Hippocampal formation (tissue), 2 donors: ENCODE measurements around the gene SLC36A4.
"Not testable (repeated sequence)": the region's sequence is repeated elsewhere in the genome, so short reads cannot be mapped to it uniquely, and the experiment has no call there.

Experiments
- DNase-seq, 2 donors: peaks; one replicate each; lab custom pipeline; 2025; lab: John Stamatoyannopoulos, UW

SLC36A4 gene

GRCh38 chr11:93194673-93195291, 3.0 kb downstream of the SLC36A4 start:
- no peak for DNase-seq

DNA sequence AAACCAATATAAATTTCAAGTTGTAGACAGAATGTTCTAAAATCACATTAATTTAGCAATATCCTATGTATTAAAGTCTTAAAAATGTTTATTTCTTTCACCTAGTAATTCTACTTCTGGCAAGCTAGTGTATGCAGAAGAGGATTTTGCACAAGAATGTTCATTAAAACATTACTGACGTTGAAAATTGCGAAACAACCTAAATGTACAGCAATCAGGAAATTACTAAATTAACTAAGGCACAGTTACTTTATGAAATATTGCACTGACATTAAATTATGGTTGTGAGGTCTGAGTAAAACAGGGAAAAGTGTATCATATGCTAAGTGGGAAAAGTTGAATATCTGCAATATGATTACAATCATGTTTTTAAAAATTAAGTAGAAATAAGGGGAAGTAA, 4.1 kb downstream of the SLC36A4 start:
- DNase-seq, result no peak

DNA sequence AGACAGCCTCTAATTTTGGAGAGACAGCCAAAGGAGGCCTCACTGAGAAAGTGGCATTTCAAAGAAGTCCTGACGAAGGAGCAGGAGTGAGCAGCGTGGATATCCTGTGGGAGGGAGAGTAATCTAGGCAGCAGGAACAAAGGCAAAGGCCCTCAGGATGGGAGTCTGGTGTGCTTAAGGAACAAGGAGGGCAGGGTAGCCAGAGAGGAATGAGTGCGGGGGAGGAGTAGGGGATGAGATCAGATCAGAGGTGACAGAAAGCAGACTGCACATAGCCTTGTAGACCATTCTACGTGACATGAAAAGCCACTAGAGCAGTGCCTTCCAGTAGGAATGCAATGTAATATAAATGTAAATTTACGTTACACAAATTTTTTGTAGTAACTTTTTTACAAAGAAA, 5.6 kb downstream of the SLC36A4 start:
- no peak for DNase-seq

- DNase-seq, result no peak
Observed at GRCh38 chr11:93189462-93189861, 8.3 kb downstream of the SLC36A4 start.

DNA sequence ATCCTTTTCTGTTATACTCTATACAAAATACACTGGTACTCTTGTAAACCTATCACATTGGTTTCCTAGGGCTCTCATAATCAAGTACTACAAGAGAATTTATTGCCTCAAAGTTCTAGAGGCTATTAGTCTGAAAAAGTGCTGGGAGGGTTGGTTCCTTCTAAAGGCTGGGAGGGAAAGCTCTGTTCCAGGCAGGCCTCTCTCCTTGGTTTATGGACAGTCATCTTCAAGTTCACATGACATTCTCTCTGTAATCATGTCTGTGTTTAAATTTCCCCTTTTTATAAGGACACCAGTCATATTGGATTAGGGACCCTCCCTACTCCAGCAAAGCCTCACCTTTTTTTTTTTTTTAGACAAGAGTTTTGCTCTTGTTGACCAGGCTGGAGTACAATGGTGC, 9.1 kb downstream of the SLC36A4 start:
- DNase-seq, result no peak

GRCh38 chr11:93187290-93187689, 10.5 kb downstream of the SLC36A4 start:
- DNase-seq, result no peak

DNA sequence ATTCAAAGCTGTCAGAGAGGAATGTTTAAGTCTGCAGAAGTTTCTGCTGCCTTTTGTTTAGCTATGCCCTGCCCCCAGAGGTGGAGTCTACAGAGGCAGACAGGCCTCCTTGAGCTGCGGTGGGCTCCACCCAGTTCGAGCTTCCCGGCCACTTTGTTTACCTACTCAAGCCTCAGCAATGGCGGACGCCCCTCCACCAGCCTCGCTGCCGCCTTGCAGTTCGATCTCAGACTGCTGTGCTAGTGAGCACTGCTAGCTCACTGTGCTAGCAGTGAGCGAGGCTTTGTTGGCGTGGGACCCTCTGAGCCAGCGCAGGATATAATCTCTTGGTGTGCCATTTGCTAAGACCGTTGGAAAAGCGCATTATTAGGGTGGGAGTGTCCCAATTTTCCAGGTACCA, 19.9 kb downstream of the SLC36A4 start:
- DNase-seq, result not testable (repeated sequence)

DNA sequence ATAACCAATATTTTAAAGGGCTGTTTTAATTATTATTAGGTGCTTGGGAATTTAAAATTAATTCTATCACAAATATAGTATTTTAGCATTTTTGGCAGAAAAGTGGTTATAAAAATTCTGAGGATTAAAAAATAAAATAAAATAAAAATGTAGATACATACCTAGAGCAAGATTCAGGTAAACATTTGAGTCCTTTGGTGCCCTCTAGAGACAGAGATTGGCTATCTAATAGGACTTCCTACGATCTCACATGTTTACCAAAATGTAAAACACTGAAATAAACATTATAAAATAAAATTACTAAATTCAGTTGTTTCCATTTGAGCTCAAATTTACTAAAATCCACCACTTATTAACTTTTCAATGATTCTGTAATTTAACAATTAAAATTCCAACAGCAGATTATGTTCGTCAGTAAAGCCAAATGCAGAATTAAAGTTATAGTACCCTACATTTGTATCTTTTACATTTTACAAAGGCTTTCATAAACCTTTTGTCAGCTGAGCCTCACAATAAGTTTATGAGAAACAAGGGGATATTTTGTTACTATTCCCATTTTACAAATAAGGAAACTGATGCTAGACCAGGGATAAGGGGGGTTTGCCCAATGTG, 27.7 kb downstream of the SLC36A4 start:
- DNase-seq, result no peak

GRCh38 chr11:93169143-93169542, 28.6 kb downstream of the SLC36A4 start:
- DNase-seq, result no peak

DNA sequence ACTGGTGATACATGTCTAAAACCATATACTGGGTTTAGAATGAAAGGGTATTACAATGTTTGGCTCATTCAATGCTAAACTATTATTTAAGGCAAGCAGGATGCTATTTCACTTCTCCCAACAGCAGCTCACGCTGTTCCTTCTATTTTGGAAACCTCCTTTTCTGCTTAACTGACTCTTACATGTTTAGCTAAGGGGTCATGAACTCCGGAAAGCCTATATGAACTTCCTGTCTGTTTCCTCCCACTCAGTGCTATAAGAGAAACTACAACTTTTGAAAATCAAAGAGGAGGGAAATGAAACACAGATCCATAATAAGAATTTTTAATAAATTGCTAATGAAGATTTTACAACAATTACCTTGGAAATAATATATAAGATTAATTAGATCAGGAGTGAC, 30.9 kb downstream of the SLC36A4 start:
- DNase-seq, result no peak

DNA sequence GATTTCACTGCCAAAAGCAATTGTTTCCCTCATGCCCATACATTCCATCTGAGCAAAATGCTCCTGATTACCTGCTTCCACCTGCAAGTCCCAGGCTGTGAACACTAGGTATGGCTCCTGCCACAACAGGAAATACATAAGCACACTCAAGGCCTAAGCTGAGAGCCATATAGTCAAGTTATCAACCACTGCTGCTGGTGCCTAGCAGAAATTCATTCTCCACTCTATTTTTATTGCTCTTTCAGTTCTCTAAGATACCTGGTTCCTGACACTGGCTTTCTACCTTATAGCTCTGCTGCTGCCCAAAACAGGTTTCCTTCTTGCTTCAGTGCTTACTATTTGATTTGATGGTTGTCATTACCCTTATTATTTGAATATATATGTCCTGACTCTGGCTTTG, 31.6 kb downstream of the SLC36A4 start:
- DNase-seq, result no peak

DNA sequence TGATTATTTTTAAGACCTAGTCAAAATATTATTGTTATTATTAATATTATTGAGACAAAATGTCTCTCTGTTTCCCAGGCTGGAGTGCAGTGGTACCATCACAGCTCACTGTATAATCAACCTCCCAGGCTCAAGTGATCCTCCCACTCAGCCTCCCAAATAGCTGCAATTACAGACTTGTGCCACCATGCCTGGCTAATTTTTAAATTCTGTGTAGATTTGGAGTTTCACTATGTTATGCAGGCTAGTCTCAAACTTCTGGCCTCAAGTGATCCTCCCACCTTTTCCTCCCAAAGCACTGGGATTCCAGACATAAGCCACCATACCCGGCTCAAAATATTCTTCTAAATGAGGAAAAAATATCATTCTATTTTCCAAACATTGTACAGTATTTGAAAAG, 37.0 kb downstream of the SLC36A4 start:
- DNase-seq, result no peak

- DNase-seq, result no peak
Observed at GRCh38 chr11:93160156-93160555, 37.6 kb downstream of the SLC36A4 start.

DNA sequence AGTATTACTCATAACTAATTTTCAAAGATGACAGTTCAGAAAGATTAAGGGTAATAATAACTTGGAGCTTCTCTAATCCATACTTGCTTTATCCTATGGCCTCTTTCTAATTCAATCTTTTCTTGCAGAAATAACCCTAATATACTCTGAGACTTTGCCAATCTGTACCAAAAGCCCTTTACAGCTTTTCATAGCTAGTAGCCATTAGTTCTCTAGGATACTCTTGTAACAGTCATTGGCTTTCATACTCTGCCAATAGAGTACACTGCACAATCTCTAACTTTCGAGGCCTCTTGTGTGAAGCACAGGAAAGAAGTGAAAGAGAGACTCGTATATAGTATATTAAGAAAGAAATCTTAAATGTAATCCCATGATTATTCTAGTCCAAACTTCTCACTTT, 38.1 kb downstream of the SLC36A4 start:
- no peak for DNase-seq

DNA sequence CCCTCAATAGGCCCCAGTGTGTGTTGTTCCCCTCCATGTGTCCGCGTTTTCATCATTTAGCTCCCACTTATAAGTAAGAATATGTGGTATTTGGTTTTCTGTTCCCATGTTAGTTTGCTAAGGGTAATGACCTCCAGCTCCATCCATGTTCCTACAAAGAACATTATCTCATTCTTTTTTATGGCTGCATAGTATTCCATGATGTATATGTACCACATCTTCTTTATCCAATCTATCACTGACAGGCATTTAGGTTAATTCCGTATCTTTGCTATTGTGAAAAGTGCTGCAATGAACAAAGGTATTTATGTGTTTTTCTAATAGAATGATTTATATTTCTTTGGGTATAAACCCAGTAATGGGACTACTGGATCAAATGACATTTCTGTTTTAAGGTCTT, 42.1 kb downstream of the SLC36A4 start:
- no peak for DNase-seq

GRCh38 chr11:93145390-93145915, 52.3 kb downstream of the SLC36A4 start:
- no peak for DNase-seq

GRCh38 chr11:93143800-93144199, 54.0 kb downstream of the SLC36A4 start:
- no peak for DNase-seq

GRCh38 chr11:93143186-93143585, 54.6 kb downstream of the SLC36A4 start:
- no peak for DNase-seq

DNA sequence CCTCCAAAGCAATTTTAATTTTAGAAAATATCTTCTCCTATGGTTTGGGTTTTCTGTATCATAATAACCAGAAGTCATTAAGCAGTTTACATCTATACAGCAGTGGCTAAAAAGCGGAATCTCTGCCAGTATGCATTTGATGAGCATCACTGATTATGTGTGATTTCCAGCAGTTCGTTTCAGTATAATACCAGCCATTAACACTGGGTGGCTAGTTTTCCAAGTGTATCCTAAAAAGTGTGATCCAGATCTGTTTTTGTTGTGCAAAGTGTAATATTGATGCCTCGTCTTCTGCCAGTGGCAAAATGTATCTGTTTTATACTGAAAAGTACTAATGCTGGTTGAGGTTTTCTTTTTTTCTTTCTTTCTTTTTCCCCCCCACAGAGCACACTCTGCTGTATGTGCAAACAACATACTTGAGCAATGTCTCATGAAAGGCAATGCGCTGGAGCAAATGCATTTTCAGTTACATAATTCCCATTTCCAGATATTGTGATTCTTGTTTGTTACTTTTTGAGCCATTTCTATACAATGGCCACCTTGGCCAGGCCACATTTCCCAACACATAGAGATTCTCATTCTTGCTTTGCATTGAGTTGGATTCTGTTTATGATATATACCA, 64.2 kb downstream of the SLC36A4 start:
- no peak for DNase-seq

- DNase-seq, result no peak
Observed at GRCh38 chr11:93132836-93133235, 65.0 kb downstream of the SLC36A4 start.

GRCh38 chr11:93131709-93132108, 66.1 kb downstream of the SLC36A4 start:
- DNase-seq, result no peak

DNA sequence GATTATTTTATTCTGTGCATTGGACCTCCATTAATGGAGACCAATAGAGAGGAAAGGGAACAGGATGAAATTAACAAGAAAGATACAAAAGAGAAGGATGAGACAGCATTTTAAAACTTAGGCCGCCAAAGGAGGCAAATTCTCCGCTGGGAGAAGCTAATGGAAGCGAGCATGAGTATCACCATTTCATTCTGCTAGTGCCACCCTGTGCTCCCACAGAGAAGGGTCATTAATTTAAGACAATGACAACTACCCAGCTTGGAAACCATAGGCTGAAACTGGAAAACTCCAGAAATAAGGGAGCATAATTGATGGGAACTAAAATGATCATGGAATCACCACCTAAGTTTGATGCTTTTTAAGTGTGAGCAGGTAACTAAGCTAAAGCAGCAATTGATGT, 69.2 kb downstream of the SLC36A4 start:
- no peak for DNase-seq

DNA sequence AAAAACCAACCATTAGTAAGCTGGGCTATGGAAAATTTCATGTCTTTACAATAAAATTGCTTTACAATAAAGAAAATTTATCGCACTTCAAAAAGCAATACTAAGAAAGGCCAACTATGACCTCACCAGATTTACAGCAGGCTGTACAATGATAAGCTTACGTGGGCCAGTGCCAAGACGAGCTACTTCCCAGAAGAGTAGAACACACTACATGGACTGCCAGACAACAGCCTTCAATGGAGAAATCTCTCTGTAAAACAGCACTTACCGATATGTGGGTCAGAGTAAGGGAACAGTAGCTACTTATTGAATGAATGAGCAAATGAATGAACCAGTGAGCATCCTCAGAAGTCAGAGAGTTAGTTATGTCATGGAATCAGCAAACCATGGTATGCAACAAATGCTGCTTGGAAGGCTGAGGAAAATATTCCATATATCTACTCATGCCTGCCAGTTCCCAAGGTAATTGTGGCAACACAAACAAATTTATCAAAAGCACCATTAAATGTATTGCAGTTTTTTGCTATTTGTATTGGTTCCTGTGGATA, 74.4 kb downstream of the SLC36A4 start:
- no peak for DNase-seq
